NT2/D1 (cell line): ENCODE measurements around the gene TMEM131.
"Not testable (repeated sequence)": the region's sequence is repeated elsewhere in the genome, so short reads cannot be mapped to it uniquely, and the experiment has no call there.

Experiments
- SUZ12 ChIP-seq: IDR thresholded peaks from 2 replicates; pipeline ENCODE4 v1.6.1; 2011; ENCODE audit not compliant: insufficient read length, insufficient read depth; ENCODE audit errors: extremely low read depth
- ZNF274 ChIP-seq: IDR thresholded peaks from 2 replicates; pipeline ENCODE4 v1.6.1; 2011; ENCODE audit warnings: mild to moderate bottlenecking, low read depth, low read length

- TF ChIP-seq SUZ12, ZNF274: not testable (repeated sequence)
Measured at GRCh38 chr2:97878317-97878716, 117.4 kb downstream of the TMEM131 start.
